PC-9 (cell line): ENCODE measurements around the gene EHBP1.

Experiments used
- EZH2 ChIP-seq: fragments of 200-600 bp; sonication (generic); IDR thresholded peaks from 2 replicates; pipeline ENCODE4 v1.8.0; 2017; ENCODE audit warnings: antibody characterized with exemption, low read depth
- TF ChIP-seq, protein P1 (sequence below): fragments of 200-600 bp; sonication (generic); conservative IDR thresholded peaks from 2 replicates; pipeline ENCODE4 v1.6.1; 2017; ENCODE audit warnings: mixed run types, antibody characterized with exemption, mild to moderate bottlenecking, moderate library complexity

DNA sequence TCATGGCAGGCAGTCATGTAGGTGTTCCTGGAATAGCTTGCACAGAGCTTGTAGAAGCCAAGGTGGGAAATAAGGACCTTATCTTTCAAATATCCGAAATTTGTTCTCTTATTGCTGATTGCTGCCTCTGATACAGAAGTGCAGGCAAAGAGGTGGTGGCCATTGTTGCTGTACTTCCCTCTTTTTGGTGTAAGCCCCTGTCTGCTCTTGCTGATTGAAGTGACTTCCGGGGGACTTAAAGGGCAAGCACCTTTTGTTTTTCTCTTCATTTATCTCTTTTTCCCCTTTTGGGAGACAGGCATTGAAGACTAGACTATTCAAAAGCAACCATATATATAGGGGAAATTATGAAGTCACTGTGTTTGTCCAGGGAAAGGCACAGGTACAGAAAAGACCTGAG, 213.5 kb downstream of the EHBP1 start:
- TF ChIP-seq, protein P1, sequence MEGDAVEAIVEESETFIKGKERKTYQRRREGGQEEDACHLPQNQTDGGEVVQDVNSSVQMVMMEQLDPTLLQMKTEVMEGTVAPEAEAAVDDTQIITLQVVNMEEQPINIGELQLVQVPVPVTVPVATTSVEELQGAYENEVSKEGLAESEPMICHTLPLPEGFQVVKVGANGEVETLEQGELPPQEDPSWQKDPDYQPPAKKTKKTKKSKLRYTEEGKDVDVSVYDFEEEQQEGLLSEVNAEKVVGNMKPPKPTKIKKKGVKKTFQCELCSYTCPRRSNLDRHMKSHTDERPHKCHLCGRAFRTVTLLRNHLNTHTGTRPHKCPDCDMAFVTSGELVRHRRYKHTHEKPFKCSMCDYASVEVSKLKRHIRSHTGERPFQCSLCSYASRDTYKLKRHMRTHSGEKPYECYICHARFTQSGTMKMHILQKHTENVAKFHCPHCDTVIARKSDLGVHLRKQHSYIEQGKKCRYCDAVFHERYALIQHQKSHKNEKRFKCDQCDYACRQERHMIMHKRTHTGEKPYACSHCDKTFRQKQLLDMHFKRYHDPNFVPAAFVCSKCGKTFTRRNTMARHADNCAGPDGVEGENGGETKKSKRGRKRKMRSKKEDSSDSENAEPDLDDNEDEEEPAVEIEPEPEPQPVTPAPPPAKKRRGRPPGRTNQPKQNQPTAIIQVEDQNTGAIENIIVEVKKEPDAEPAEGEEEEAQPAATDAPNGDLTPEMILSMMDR = no peak
- no peak for TF ChIP-seq EZH2
